ENCODE results near the gene CREB5. TPM values are rescaled to one million over a fixed set of nuclear protein-coding genes. Genes with fewer than 3 reads are reported as not detected.

Gene CREB5
- total and polyA plus RNA-seq, 2 of the 8 experiments (the other 6 are each of a cell fraction or from before 2014, with no cell fraction given) = 2.4 to 2.7 TPM

DNA sequence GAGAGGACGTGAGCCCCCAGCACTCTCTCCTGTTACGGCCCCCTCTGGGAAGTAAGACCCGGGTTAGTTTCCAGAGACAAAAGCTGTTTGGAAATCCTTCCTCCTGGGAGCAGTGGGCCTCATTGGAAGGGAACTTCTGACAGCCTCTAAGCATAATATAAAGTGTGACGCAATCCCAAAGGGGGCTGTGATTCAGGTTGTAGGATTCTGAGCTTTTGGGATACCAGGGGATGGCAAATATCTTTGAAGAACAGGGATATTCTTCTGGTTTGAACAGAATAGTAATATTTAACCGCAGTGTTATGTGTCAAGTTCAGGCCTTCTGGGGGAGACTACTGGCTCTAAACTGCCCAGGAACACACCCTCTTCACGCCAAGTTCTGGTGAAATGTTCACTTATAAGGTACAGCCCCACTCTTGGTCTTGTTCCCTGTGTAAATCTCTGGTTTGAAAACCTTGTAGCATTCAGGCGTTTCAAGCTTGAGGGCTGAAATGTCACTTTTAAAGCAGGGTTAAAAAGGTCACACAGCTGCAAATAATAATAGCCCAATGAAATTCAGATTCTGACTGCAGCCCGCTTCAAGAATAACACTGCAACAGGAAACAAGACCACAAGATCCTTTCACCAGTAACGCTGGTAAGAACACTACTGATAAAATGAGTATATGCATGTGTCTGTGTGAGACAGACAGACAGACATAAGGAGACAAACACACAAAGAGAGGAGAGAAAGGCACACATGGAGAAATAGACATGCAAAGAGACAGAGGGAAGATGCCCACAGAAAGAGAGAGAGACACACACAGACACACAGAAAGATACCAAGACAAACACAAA lies 69.0 kb downstream of the CREB5 start:
- Histone ChIP-seq H2BK12ac (ENCODE audit: low read depth, low read length) (peak overlapping the region; percentile 97), H3K79me1 (ENCODE audit: low read depth, low read length) (no peaks in the 10 kb centered on the region), H3K18ac (ENCODE audit: extremely low read depth, low read length) (peak overlapping the region; percentile 74; the same call in 1 of the 2 replicates), H2AK5ac (ENCODE audit: low read depth, low read length) (peak overlapping the region; percentile 79; the same call in 1 of the 2 replicates), H3K23ac (ENCODE audit: insufficient read length) (no peak overlapping the region), H3K56ac (replicated peaks; ENCODE audit: insufficient read length, low read depth, low read length) (no peak overlapping the region), H4K5ac (ENCODE audit: insufficient read length, low read depth, low read length) (no peak overlapping the region), H4K91ac (replicated peaks; ENCODE audit: insufficient read length, low read length) (no peak overlapping the region), H4K8ac (ENCODE audit: extremely low read depth, insufficient read depth, low read length) (no peak overlapping the region), H3K4me1 (replicated peaks in 1 of 4; ENCODE audit: control insufficient read depth in 3 of 4, insufficient read depth in 4 of 4, low read length in 3 of 4) (peaks cover 10 to 28% (median 23%) of the 10 kb centered on the region in 4 experiments), H3K23me2 (ENCODE audit: low read depth, low read length) (no peaks in the 10 kb centered on the region), H3K36me3 (ENCODE audit: control insufficient read depth in 2 of 4, insufficient read depth in 4 of 4, low read length in 3 of 4) (no peaks in the 10 kb centered on the region), H2AFZ (ENCODE audit: low read length) (0 out of 2 replicates have a peak overlapping the region, but pooled peaks have one; percentile 28), H3K27ac (ENCODE audit: low read depth, low read length) (no peak overlapping the region), H3K9me3 (ENCODE audit: insufficient read depth in 2 of 2, low read depth in 1 of 2, low read length in 1 of 2) (no peaks in the 10 kb centered on the region), H3K9ac (replicated peaks in 1 of 4; ENCODE audit: extremely low read depth in 1 of 4, low read depth in 3 of 4, low read length in 3 of 4) (no peak overlapping the region), H2BK120ac (replicated peaks; ENCODE audit: low read depth, low read length) (no peak overlapping the region), H3K4me3 (ENCODE audit: extremely low read depth in 1 of 4, insufficient read depth in 2 of 4, low read depth in 3 of 4, low read length in 4 of 4) (no peak overlapping the region), H3K79me2 (ENCODE audit: control insufficient read depth in 1 of 2, insufficient read depth in 2 of 2, low read length in 2 of 2) (no peaks in the 10 kb centered on the region), H2BK20ac (ENCODE audit: low read length) (peak overlapping the region; percentile 84; the same call in 1 of the 2 replicates), H3K14ac (ENCODE audit: insufficient read length) (no peak overlapping the region), H2BK15ac (ENCODE audit: low read length) (peak overlapping the region; percentile 99), H3K27me3 (replicated peaks in 1 of 4; ENCODE audit: control insufficient read depth in 3 of 4, extremely low read depth in 1 of 4, insufficient read depth in 3 of 4, low read length in 3 of 4) (no peaks in the 10 kb centered on the region), H3K4ac (replicated peaks; ENCODE audit: insufficient read length, low read depth, low read length) (no peak overlapping the region), H3K4me2 (ENCODE audit: insufficient read depth in 1 of 2, low read depth in 2 of 2, low read length in 2 of 2) (peak overlapping the region; percentile 26 to 27), H2BK5ac (ENCODE audit: low read depth, low read length) (peak overlapping the region; percentile 35; the same call in 1 of the 2 replicates), H4K20me1 (replicated peaks in 1 of 2; ENCODE audit: control insufficient read depth in 1 of 2, insufficient read depth in 2 of 2, low read length in 2 of 2) (no peaks in the 10 kb centered on the region)
- TF ChIP-seq CEBPB (IDR thresholded peaks at IDR 0.05; ENCODE audit: low read depth, low read length) = peak; percentile 93
- no peak for TF ChIP-seq YY1 (IDR thresholded peaks at IDR 0.05; ENCODE audit: low read depth, low read length)
- POLR2A ChIA-PET (ENCODE audit: partially characterized antibody) = no interaction called here
- no peak for FAIRE-seq
- no peak for DNase-seq (ENCODE audit: low read depth in 1 of 2, low spot score in 2 of 2)
- WGBS, 2 experiments (ENCODE audit: extremely low coverage in 1 of 2, insufficient coverage in 1 of 2, insufficient read length in 1 of 2, insufficient replicate concordance in 2 of 2, low coverage in 1 of 2, low lambda C conversion rate in 2 of 2, missing lambda C conversion rate in 1 of 2) = 55% methylated on average over 9 of the region's 9 CpGs; no CpG with 5 or more reads in 1 of the 2 experiments
- CTCF ChIA-PET (ENCODE audit: partially characterized antibody) = interaction anchor here (1.1 to 1.4 kb wide), 3 partner anchors 12 to 119 kb away, joined by 3 to 5 read pairs (median 3); no protein-coding TSS in a partner anchor
